ENCODE data around the gene SPDYE17. TPM values are rescaled to one million over a fixed set of nuclear protein-coding genes. Genes with fewer than 3 reads are reported as not detected.
"Not testable (repeated sequence)": the region's sequence is repeated elsewhere in the genome, so short reads cannot be mapped to it uniquely, and the experiment has no call there.

The SPDYE17 gene
- polyA plus RNA-seq, 1 of the 3 experiments (the other 2 are of a cell fraction) = not detected

DNA sequence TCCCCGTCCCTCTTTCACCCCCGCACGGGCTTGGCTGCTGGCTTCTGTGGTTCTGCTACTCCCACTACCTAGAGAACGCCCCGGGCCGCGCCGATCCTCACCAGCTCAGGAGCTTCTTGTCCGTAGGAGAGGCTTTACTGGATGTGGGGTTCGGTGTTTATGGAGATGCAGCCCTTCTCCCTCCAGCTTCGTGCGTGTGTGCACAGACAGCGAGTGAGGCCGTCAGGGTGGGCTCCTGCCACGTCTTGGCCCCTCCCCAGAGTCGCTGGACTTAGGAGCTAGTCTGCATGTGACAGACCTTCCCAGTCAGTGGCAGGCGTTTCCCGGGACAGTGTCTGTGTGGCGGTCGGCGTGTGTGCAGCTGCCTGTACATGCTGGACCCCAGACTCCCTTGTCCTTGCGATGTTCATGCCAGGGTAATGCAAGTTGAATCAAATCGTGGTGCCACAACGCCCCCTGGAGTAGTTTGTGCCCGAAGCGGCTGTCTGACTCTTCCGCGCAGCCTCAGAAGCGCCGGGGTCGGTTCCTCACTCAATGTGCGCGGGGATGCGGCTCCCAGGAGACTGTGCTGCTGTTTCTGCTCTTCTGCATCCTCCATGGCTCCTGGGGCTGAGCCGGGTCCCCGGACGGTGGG is 32.6 kb downstream of the SPDYE17 start:
- H3F3A ChIP-seq (replicated peaks; ENCODE audit: insufficient read depth) = not testable (repeated sequence)

GRCh38 chr7:76998764-76999450 is 33.3 kb downstream of the SPDYE17 start:
- not testable (repeated sequence) for H3K4me1 ChIP-seq (ENCODE audit: control insufficient read depth in 1 of 2, insufficient read depth in 2 of 2, low read depth in 1 of 2, low read length in 1 of 2)

More for the DNA sequence above, 32.6 kb downstream of the SPDYE17 start:
- H3K9ac ChIP-seq; H3K79me2 ChIP-seq (ENCODE audit: insufficient read depth); H3K27me3 ChIP-seq (ENCODE audit: insufficient read depth); H3K36me3 ChIP-seq (replicated peaks in 1 of 2; ENCODE audit: control insufficient read depth in 1 of 2, insufficient read depth in 2 of 2, low read length in 1 of 2); H2AFZ ChIP-seq (ENCODE audit: low read depth); H3K4me3 ChIP-seq (ENCODE audit: low read depth in 2 of 2, low read length in 1 of 2); CTCF ChIA-PET; H3K9me2 ChIP-seq; H4K20me1 ChIP-seq (ENCODE audit: insufficient read depth); H3K9me3 ChIP-seq; DNase-seq; H3K27ac ChIP-seq (ENCODE audit: low read depth in 2 of 2, low read length in 1 of 2); H3K4me1 ChIP-seq (ENCODE audit: control insufficient read depth in 1 of 2, insufficient read depth in 2 of 2, low read depth in 1 of 2, low read length in 1 of 2); H3K4me2 ChIP-seq; POLR2A ChIA-PET: not testable (repeated sequence)
- WGBS (ENCODE audit: low lambda C conversion rate) = 72% methylated on average over 10 of the region's 37 CpGs

GRCh38 chr7:76998285-76998589 is 33.9 kb downstream of the SPDYE17 start:
- no peaks in the 10 kb centered on the region for H3K79me2 ChIP-seq (ENCODE audit: insufficient read depth)
- peak; percentile 32 for DNase-seq
- no peaks in the 10 kb centered on the region for H3K36me3 ChIP-seq (replicated peaks in 1 of 2; ENCODE audit: control insufficient read depth in 1 of 2, insufficient read depth in 2 of 2, low read length in 1 of 2)
- H3K27ac ChIP-seq (ENCODE audit: low read depth in 2 of 2, low read length in 1 of 2) = no peak overlapping the region
- H3K4me1 ChIP-seq (ENCODE audit: control insufficient read depth in 1 of 2, insufficient read depth in 2 of 2, low read depth in 1 of 2, low read length in 1 of 2) = no peaks in the 10 kb centered on the region; a peak in 1 of 4 replicates
- H4K20me1 ChIP-seq (ENCODE audit: insufficient read depth) = no peaks in the 10 kb centered on the region
- no peaks in the 10 kb centered on the region for H3K27me3 ChIP-seq (ENCODE audit: insufficient read depth)
- POLR2A ChIA-PET = no interaction called here
- H2AFZ ChIP-seq (ENCODE audit: low read depth) = no peak overlapping the region
- H3F3A ChIP-seq (replicated peaks; ENCODE audit: insufficient read depth) = no peaks in the 10 kb centered on the region
- H3K4me3 ChIP-seq (ENCODE audit: low read depth in 2 of 2, low read length in 1 of 2) = no peak overlapping the region
- H3K9me2 ChIP-seq = no peaks in the 10 kb centered on the region
- TF ChIP-seq SIN3A (IDR thresholded peaks at IDR 0.05; ENCODE audit: borderline replicate concordance, low read depth, low read length) = no peak
- TF ChIP-seq TAF1 (IDR thresholded peaks at IDR 0.05; ENCODE audit: borderline replicate concordance, low read depth, low read length) = no peak
- no peak for TF ChIP-seq POLR2AphosphoS5 (IDR thresholded peaks at IDR 0.05; ENCODE audit: low read depth, low read length)
- no peak for TF ChIP-seq MXI1 (IDR thresholded peaks at IDR 0.05; ENCODE audit: low read depth, low read length)
- no peak for TF ChIP-seq FOSL2 (IDR thresholded peaks at IDR 0.05; ENCODE audit: borderline replicate concordance, low read depth)
- 89% methylated on average over 3 of the region's 3 CpGs for WGBS (ENCODE audit: low lambda C conversion rate)
- no peak overlapping the region for H3K9ac ChIP-seq
- CTCF ChIA-PET = no interaction called here
- H3K9me3 ChIP-seq = no peaks in the 10 kb centered on the region
- H3K4me2 ChIP-seq = no peak overlapping the region

More at GRCh38 chr7:76998764-76999450, 33.3 kb downstream of the SPDYE17 start:
- H2AFZ ChIP-seq (ENCODE audit: low read depth); H3K4me3 ChIP-seq (ENCODE audit: low read depth in 2 of 2, low read length in 1 of 2); H3K27me3 ChIP-seq (ENCODE audit: insufficient read depth); H3K4me2 ChIP-seq; CTCF ChIA-PET; H3K27ac ChIP-seq (ENCODE audit: low read depth in 2 of 2, low read length in 1 of 2); H3K9ac ChIP-seq; H3K9me3 ChIP-seq; POLR2A ChIA-PET; H3K79me2 ChIP-seq (ENCODE audit: insufficient read depth); H3K9me2 ChIP-seq; H3F3A ChIP-seq (replicated peaks; ENCODE audit: insufficient read depth); H4K20me1 ChIP-seq (ENCODE audit: insufficient read depth); H3K36me3 ChIP-seq (replicated peaks in 1 of 2; ENCODE audit: control insufficient read depth in 1 of 2, insufficient read depth in 2 of 2, low read length in 1 of 2): not testable (repeated sequence)
- DNase-seq = peak; percentile 67
- WGBS (ENCODE audit: low lambda C conversion rate) = 78% methylated on average over 9 of the region's 11 CpGs
